ENCODE results near the gene UGT1A9.
A peak's percentile ranks its signal among the peaks of the same experiment; 100 is the strongest.

The UGT1A9 gene

DNA sequence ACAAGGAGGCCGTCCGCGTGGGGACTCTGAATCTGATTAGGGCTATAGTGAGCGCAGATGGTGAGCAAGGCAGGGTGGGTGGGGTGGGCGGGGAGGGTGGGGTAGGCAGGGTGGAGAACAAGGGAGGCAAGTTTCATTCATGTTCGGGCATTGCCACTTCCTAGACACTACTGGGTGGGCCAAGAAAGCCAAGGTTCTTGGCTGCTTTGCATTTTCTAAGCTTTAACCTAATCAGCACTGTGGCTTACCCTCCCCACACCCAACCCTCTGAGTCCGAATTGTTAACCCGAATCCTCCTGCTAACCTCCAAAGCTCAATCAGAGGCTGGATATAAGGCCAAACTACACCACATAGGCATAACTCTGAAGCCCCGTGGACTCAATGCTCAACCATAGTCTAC, 124.6 kb downstream of the UGT1A9 start:
- no peak for DNase-seq (ENCODE audit: low spot score)

DNA sequence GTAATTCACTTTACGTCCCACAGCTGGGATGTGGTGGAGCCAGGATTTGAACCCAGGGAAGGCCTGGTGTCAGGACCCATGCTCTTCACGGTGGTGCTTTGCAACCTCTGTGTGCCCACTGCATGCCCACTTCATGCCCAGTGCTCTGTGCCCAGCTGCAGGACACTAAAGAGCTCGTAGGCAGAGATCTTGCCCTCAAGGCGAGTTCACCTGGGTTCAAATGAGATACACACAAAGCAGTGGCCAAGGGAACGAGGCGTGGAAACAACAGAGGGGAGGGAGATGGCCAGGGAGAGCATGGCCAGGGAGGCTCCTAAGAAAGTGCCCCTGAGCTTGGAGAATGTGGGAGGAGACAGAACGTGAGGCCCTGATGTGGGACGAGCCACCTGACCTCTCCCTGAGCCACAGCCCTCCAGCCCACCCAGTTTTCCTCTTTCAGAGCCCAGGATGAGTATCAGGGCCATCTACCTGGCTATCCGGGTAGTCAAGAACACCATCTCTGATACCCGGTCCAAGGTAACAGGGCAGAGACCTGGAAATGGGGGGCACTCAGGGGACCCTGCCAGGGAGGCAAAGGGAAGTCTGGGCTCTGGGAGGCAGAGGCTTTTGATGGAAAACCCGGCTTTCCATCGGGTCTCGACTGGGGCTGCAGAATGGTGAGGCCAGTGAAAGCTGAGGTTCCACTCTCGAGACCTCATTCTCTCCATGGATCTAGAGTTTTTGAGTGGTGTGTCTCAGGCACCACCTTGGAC, 126.8 kb downstream of the UGT1A9 start:
- DNase-seq (ENCODE audit: low spot score) = no peak

GRCh38 chr2:233799087-233799665, 127.5 kb downstream of the UGT1A9 start:
- DNase-seq (ENCODE audit: low spot score) = no peak

DNA sequence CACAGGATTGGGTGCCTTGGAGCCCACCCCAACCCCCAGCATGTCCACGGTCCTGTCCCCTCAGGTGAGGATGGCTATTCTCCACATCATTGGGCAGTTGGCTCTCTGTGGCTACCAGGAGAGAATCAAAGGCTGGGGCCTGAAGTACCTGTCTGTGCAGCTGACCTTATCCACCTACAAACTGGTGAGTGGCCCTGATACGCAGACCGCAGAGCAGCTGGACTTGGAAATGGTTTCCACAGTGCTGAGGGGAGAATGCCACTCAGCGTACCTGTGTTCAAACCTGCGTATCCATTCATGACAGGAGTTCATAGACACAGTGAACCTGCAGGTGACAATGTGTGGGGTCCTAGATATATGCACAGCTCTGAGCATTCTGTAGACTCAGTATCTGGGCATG, 128.0 kb downstream of the UGT1A9 start:
- DNase-seq (ENCODE audit: low spot score) = peak; percentile 17

DNA sequence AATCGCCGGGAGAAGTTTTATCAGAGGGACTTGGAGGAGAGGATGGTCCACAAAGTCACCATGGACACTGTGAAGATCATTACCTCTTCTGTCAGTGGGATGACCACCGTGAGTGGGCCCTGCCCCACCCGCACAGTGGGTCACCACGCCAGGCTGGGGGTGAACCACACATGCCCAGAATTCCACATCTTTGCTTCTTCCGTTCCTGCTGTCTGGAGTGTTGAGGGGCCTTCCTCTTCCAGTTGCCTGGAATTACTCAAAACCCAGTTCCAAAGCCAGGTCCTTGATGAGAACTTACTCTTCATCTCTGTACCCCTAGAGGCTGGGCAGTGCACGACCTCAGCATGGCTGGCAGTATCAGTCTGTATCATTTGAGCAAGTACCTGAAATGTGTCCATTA, 128.5 kb downstream of the UGT1A9 start:
- DNase-seq (ENCODE audit: low spot score) = no peak

GRCh38 chr2:233801357-233802131, 129.8 kb downstream of the UGT1A9 start:
- DNase-seq (ENCODE audit: low spot score) = peak; percentile 47

GRCh38 chr2:233802132-233802815, 130.6 kb downstream of the UGT1A9 start:
- DNase-seq (ENCODE audit: low spot score) = no peak

DNA sequence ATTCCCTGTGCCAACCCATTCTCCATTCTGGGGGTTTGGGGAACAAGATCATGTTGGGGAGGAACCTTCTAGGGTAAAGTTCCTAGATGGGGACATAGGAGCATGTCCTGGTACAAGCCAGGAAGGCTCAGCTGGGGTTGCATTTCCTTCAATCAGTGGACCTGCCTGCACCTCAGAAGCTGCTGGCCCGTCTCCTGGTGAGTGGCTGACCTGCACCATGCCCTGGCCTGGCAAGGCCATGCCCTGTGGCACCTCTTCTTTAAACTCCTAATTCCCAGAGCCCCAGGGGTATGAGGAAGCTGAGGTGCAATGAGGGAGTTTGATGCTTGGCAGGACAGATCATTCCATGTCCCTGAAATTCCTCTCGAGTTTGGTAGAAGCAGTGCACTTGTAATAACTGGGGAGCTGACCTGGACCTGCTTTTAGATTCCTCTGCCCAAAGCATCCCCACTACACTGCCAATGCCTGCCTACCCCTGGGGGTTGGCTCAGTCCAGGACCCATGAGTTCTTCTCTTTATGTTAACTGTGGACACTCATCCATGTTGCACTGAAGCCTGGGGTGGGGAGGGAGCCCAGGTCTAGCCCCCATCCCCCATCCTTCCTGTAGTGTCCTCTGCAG, 131.7 kb downstream of the UGT1A9 start:
- no peak for DNase-seq (ENCODE audit: low spot score)

- DNase-seq (ENCODE audit: low spot score) = no peak
These were observed 132.3 kb downstream of the UGT1A9 start for GRCh38 chr2:233803994-233804393.

DNA sequence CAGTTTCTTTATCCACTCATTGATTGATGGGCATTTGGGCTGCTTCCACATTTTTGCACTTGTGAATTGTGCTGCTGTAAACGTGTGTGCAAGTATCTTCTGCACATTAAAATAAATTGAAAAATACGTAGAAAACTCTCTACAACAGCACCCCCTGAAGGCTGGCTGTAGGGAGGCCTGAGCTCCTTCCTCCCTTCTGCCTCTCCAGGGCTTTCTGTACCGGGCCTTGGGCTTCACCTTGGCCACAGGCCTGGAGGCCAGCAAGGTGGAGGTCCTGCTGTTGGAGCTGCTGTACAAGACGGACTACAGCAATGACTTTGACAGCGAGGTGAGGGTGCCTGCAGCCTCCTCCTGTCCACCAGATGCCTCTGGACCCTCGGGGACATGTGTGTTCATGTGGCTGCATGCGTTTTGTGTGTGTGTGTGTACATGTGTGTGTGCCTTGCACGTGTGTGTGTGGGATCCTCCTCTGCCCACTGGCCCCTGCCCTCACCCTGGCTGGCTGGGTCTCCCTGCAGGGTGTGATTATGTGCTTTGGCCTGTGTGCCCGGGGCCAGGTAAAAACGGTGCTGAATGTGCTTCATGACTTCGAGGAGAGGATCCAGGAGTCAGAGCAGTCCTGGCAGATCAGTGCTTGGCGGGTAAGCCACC, 135.6 kb downstream of the UGT1A9 start:
- DNase-seq (ENCODE audit: low spot score) = no peak

DNA sequence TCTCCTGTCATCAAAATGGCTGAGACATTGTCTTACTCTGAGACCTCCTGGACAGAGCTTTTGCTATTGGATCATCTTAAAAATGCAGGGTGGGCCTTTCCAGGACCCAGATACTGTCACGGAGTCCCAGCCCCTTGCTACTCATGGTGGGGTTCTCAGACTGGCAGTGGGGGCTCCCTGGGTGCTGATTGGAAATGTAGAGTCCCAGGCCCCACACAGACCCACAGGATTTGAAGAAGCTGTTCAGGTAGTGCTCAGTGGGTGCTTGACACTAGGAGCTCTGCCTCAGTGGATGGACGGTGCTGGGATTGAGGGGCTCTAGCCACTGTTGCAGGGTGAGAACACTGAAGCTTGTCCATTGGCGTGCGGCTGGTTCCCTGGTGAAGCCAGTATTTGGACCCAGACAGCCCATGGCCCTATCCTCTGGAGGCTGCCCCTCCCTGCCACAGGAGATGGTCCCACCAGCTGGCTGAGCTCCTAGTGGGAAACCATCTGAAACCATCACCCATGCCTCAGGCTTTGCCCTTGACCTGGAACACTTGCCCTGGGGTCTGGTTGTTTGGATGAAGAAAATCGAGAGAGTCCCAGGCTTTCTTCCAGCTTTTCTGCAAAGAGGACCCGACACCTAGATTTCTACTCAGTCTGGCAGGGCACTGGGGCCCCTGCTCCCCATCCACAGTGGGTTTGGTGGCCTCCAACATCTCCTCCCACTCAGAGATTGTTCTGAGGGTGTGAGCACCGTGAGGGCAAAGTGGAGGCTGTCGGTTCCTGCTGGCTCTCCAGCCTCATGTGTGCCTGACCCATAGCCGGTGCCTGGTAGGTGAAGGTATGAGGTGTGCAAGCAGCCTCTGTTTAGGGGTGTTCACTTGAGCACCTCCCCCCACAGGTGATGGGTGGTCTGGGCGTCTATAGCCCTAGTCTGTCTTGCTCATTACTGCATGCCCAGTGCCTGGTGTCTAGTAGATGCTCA, 136.6 kb downstream of the UGT1A9 start:
- DNase-seq (ENCODE audit: low spot score) = no peak

GRCh38 chr2:233810385-233810784, 138.7 kb downstream of the UGT1A9 start:
- no peak for DNase-seq (ENCODE audit: low spot score)

DNA sequence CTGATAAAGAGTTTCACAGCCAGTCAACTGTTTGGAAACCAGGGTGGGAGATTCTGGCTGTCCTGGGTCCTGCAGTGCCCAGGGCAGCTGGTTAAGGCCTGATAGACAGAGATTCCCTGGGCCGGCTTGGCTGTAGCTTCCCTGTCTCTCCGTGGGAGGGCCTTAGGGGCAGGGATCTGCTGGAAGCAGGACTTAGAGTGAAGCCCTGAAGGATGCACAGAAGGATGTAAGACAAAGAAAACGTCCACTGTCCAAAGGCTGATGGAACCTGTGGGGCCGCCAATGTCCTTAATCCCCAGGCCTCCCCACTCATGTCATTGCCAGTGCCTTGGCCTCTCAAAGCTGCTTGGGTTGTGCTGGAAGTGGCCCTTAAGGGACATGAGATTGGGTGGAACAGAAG, 139.4 kb downstream of the UGT1A9 start:
- DNase-seq (ENCODE audit: low spot score) = no peak

DNA sequence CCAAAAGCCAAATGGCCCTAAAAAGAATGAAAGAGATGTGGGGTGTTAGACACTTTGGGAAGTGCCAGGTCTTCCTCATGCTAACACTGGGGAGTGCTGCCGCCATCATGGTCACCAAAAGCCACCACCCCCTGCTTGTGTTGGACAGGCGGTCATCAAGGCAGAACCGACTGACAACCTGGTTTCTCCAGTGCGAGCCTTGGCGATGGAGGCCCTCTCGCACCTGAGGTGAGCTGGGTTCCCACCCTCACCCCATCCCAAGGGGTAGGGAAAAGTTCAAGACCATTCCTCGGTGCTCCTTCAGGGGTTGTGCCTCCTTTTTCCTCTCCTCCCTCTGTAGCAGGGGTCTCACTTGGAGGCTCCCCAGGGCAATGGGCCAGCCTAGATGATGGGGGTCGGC, 140.0 kb downstream of the UGT1A9 start:
- DNase-seq (ENCODE audit: low spot score) = no peak

DNA sequence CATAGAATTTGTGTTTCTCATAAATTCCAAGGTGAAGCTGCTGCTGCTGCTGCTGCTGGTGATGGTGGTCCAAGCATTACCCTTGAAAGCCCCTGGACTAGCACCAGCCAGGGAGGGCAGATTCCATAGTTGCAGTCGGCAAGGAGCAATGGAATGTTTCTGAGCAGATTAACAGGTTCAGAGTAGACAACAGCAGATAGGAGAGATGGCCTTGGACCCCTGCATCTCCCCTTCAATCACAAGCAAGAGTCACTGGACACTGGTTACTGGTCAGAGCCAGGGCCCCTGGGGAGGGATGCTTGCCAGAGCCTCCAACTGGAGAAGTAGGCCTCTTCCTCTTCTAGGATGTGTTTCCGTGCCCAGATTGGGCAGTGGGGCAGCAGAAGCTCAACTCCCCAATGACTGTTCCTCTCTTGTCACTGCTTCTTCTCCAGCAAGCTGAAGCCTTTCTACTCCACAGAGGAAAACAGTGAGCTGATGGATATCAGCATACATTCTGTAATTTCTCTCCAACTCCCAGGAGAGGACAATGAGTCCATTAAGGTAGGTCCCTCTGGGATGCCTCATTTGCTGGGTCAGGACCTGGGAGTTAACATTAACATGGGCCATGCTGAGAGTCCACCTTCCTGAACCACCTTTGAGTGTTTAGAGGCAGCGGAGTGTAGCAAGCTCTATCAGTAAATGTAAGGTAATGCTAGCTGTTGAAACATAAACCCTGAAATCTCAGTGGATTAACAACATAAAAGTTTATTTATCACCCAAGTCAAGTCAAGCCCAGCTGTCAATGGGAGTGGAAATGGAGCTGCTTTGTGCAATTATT, 141.7 kb downstream of the UGT1A9 start:
- no peak for DNase-seq (ENCODE audit: low spot score)

DNA sequence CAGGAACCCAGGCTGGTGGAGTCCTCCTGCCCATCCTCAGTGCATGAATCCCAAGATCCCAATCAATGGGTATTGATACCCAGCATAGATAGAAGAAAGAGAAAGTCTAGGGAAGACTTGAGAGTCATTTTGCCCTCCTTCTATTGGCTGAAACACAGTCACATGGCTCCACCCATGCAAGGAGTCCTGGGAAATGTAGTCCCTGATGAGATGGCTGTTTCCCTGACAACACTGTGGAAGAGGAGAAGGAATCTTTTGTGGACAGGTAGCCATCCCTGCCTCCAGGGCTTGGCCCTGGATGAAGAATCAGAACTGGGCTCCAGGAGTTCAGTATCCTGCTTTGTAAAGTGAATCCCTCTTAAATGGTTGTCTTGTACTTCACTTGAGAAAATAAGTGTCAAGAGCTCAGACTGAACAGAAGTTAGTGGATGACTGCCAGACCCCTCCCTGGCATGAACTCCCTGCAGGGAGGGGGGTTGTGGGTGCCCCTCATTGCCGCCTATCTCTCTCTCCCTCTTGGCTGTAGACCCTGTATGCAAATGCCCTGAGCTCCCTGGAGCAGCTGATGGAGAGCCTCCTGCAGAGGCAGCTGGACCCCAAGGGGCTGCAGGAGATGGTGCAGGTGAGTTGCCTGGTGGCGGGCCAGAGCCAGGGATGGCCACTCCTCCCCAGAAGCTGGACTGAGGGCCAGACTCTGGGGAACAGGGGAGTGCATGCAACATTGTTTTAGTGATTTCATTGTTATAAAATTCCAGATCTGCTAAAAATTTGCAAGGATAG, 142.5 kb downstream of the UGT1A9 start:
- DNase-seq (ENCODE audit: low spot score) = no peak

- DNase-seq (ENCODE audit: low spot score) = no peak
These were observed 144.2 kb downstream of the UGT1A9 start for GRCh38 chr2:233815861-233816260.

GRCh38 chr2:233816334-233816733, 144.6 kb downstream of the UGT1A9 start:
- no peak for DNase-seq (ENCODE audit: low spot score)

GRCh38 chr2:233816771-233817170, 145.1 kb downstream of the UGT1A9 start:
- DNase-seq (ENCODE audit: low spot score) = no peak

Measured in kidney tubule cell (primary cell).